GM23338 (cell line): ENCODE results near the gene PHLPP2. TPM values are rescaled to one million over a fixed set of nuclear protein-coding genes. Genes with fewer than 3 reads are reported as not detected.

ENCODE experiments used
- ATAC-seq: fragments of 200-7000 bp; cut with Tn5 transposase; 3 replicates; pipeline ENCODE4 v1.9.1; 2020
- DNase-seq: peaks from one replicate; pipeline ENCODE4 v3.0.0-alpha.2; 2015; ENCODE audit warnings: low spot score
- H2AFZ ChIP-seq: fragments of 200-600 bp; sonication (generic); 2 replicates; pipeline ENCODE4 v1.8.0; 2016; ENCODE audit warnings: antibody characterized with exemption, mild to moderate bottlenecking, moderate library complexity
- H3F3A ChIP-seq: fragments of 200-600 bp; sonication (generic); replicated peaks from 2 replicates; pipeline ENCODE4 v1.8.0; 2017; ENCODE audit warnings: antibody characterized with exemption, mixed run types, low read depth
- H3K27ac ChIP-seq: fragments of 200-600 bp; sonication (generic); 2 replicates; pipeline ENCODE4 v1.6.1; 2016; ENCODE audit warnings: low read depth
- H3K27me3 ChIP-seq: fragments of 200-600 bp; sonication (generic); 2 replicates; pipeline ENCODE4 v1.8.0; 2016; ENCODE audit warnings: mild to moderate bottlenecking, mixed run types, moderate library complexity; ENCODE audit not compliant: insufficient read depth
- H3K36me3 ChIP-seq: fragments of 200-600 bp; sonication (generic); 2 replicates; pipeline ENCODE4 v1.8.0; 2016; ENCODE audit warnings: mild to moderate bottlenecking; ENCODE audit not compliant: insufficient read depth
- H3K4me1 ChIP-seq: fragments of 200-600 bp; sonication (generic); 2 replicates; pipeline ENCODE4 v1.8.0; 2016; ENCODE audit warnings: mild to moderate bottlenecking, moderate library complexity; ENCODE audit not compliant: insufficient read depth
- H3K4me2 ChIP-seq: fragments of 200-600 bp; sonication (generic); 2 replicates; pipeline ENCODE4 v1.7.1; 2017; ENCODE audit warnings: mixed run types
- H3K4me3 ChIP-seq: fragments of 200-600 bp; sonication (generic); 2 replicates; pipeline ENCODE4 v1.6.1; 2016; ENCODE audit warnings: mixed run types
- H3K79me2 ChIP-seq: fragments of 200-600 bp; sonication (generic); replicated peaks from 2 replicates; pipeline ENCODE4 v1.8.0; 2017; ENCODE audit warnings: mild to moderate bottlenecking; ENCODE audit not compliant: insufficient read depth
- H3K9me2 ChIP-seq: fragments of 200-600 bp; sonication (generic); 2 replicates; pipeline ENCODE4 v1.8.0; 2017; ENCODE audit not compliant: insufficient read depth
- H4K20me1 ChIP-seq: fragments of 200-600 bp; sonication (generic); replicated peaks from 2 replicates; pipeline ENCODE4 v1.8.0; 2017; ENCODE audit warnings: mild to moderate bottlenecking; ENCODE audit not compliant: insufficient read depth
- H3K27ac Mint-ChIP-seq: 2 replicates; pipeline ENCODE4 v1.8.0; 2020; ENCODE audit warnings: inconsistent platforms, mild to moderate bottlenecking, moderate library complexity, mixed read lengths
- H3K27me3 Mint-ChIP-seq: 3 replicates; pipeline ENCODE4 v1.8.0; 2022; ENCODE audit warnings: low read depth, mild to moderate bottlenecking, moderate library complexity, mixed read lengths, inconsistent platforms; ENCODE audit not compliant: insufficient read depth, poor library complexity
- H3K36me3 Mint-ChIP-seq: 3 replicates; pipeline ENCODE4 v1.8.0; 2021; ENCODE audit warnings: low read depth, mild to moderate bottlenecking, inconsistent platforms, moderate library complexity, mixed read lengths
- H3K4me1 Mint-ChIP-seq: 3 replicates; pipeline ENCODE4 v1.8.0; 2020; ENCODE audit warnings: mild to moderate bottlenecking, inconsistent platforms, mixed read lengths
- H3K4me3 Mint-ChIP-seq: 3 replicates; pipeline ENCODE4 v1.8.0; 2021; ENCODE audit warnings: moderate library complexity, mild to moderate bottlenecking, inconsistent platforms, mixed read lengths
- H3K9me3 Mint-ChIP-seq: 3 replicates; pipeline ENCODE4 v1.8.0; 2020; ENCODE audit warnings: moderate library complexity, mild to moderate bottlenecking, inconsistent platforms, mixed read lengths
- CREB1 ChIP-seq: fragments of 250-450 bp; sonication (Bioruptor Pico); IDR thresholded peaks from 2 replicates; pipeline ENCODE4 v1.5.0; 2020; ENCODE audit warnings: low read depth, mild to moderate bottlenecking, moderate library complexity
- EZH2 ChIP-seq: fragments of 200-600 bp; sonication (generic); IDR thresholded peaks from one replicate; pipeline ENCODE4 v1.8.0; 2017; ENCODE audit warnings: antibody characterized with exemption, mild to moderate bottlenecking, low read depth; ENCODE audit not compliant: unreplicated experiment
- POLR2AphosphoS5 ChIP-seq: IDR thresholded peaks from 2 replicates; pipeline ENCODE4 v1.6.1; 2016; ENCODE audit warnings: antibody characterized with exemption, low read depth
- STAT1 ChIP-seq: IDR thresholded peaks from one replicate; pipeline ENCODE4 v1.6.1; 2016; ENCODE audit warnings: antibody characterized with exemption; ENCODE audit not compliant: unreplicated experiment
- ZNF114 ChIP-seq: fragments of 250-450 bp; sonication (Bioruptor Pico); IDR thresholded peaks from 2 replicates; pipeline ENCODE4 v1.5.0; 2020; ENCODE audit warnings: mild to moderate bottlenecking, moderate library complexity
- polyA plus RNA-seq: library from polyadenylated mRNA; unstranded; fragments of >200 nt; fragmentation: Nextera tagmentation; extraction: Ambion mirVana; gene quantifications from 2 replicates; pipeline ENCODE4 v1.2.1, GENCODE V29; 2016
- total RNA-seq: library from RNA; depleted of rRNA; stranded (reverse); fragments of >200 nt; shearing (Covaris generic); gene quantifications from 2 replicates; pipeline ENCODE4 v1.2.3, GENCODE V29; 2014
- TF ChIP-seq, protein P1 (sequence below), 2 experiments: fragments of 200-600 bp in 1 of 2; sonication (generic) in 1 of 2; conservative IDR thresholded peaks; 2 replicates each; pipeline versions ENCODE4 v1.5.1 to v1.6.1; 2016 to 2017; ENCODE audit warnings: antibody characterized with exemption in 2 of 2, low read depth in 2 of 2, mild to moderate bottlenecking in 2 of 2, moderate library complexity in 1 of 2
- TF ChIP-seq, protein P2 (sequence below): fragments of 250-450 bp; sonication (Bioruptor Pico); IDR thresholded peaks from 2 replicates; pipeline ENCODE4 v1.5.0; 2020; ENCODE audit warnings: mild to moderate bottlenecking, moderate library complexity
- TF ChIP-seq, protein P3 (sequence below): IDR thresholded peaks from 2 replicates; pipeline ENCODE4 v1.6.1; 2016; ENCODE audit warnings: antibody characterized with exemption

The PHLPP2 gene
- total and polyA plus RNA-seq, 2 experiments from 2014 or later = 4.2 to 20.5 TPM

DNA sequence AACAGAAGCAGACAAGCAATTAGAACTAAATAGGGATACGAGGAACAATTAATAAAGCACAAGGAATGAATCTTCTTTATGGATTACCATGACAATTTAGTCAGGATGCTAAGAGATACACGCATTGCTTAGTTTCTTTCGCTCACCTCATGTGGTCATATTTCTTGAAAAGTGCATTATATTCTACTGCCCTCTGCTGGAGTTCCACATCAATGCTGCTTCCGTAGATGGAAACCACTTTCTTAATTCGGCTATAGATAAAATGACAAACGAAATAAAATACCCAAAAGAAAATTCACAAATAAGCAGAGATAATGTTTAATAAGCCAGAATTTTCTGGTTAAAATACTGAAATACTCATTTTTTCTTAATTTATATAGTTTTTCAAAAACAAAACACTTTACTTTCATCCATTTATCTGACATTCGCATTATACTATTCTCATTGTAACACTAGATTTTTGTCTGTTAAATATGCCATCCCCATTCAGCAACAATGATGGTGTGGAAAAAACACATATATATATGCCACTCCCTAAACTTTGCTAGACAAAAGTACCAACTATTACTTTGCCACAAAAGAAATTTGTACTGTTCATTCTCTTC, 22.0 kb upstream of the PHLPP2 start:
- Mint-ChIP-seq H3K27ac (no peak overlapping the region), H3K4me3 (no peak overlapping the region), H3K4me1 (no peaks in the 10 kb centered on the region), H3K36me3 (peaks cover 48% of the 10 kb centered on the region), H3K27me3 (peaks cover 2% of the 10 kb centered on the region), H3K9me3 (no peaks in the 10 kb centered on the region)
- Histone ChIP-seq H3K9me2 (no peaks in the 10 kb centered on the region), H4K20me1 (no peaks in the 10 kb centered on the region; the same call in 1 of the 2 replicates), H3K36me3 (peaks cover 17% of the 10 kb centered on the region), H3K79me2 (no peaks in the 10 kb centered on the region), H3K27me3 (no peaks in the 10 kb centered on the region), H3K4me2 (no peak overlapping the region), H3K4me3 (no peak overlapping the region), H3K27ac (no peak overlapping the region), H2AFZ (no peak overlapping the region), H3F3A (peaks cover 9% of the 10 kb centered on the region), H3K4me1 (no peaks in the 10 kb centered on the region)
- TF ChIP-seq, protein P1, sequence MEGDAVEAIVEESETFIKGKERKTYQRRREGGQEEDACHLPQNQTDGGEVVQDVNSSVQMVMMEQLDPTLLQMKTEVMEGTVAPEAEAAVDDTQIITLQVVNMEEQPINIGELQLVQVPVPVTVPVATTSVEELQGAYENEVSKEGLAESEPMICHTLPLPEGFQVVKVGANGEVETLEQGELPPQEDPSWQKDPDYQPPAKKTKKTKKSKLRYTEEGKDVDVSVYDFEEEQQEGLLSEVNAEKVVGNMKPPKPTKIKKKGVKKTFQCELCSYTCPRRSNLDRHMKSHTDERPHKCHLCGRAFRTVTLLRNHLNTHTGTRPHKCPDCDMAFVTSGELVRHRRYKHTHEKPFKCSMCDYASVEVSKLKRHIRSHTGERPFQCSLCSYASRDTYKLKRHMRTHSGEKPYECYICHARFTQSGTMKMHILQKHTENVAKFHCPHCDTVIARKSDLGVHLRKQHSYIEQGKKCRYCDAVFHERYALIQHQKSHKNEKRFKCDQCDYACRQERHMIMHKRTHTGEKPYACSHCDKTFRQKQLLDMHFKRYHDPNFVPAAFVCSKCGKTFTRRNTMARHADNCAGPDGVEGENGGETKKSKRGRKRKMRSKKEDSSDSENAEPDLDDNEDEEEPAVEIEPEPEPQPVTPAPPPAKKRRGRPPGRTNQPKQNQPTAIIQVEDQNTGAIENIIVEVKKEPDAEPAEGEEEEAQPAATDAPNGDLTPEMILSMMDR (conservative IDR thresholded peaks at IDR 0.05; ENCODE audit: low read depth in 2 of 2) = peak; percentile 74 to 84
- no peak for TF ChIP-seq POLR2AphosphoS5
- TF ChIP-seq CREB1 (CRISPR knock-in tag) = no peak
- no peak for TF ChIP-seq ZNF114
- ATAC-seq (peak; percentile 34; the same call in 1 of the 3 replicates), DNase-seq (peak; percentile 72)

DNA sequence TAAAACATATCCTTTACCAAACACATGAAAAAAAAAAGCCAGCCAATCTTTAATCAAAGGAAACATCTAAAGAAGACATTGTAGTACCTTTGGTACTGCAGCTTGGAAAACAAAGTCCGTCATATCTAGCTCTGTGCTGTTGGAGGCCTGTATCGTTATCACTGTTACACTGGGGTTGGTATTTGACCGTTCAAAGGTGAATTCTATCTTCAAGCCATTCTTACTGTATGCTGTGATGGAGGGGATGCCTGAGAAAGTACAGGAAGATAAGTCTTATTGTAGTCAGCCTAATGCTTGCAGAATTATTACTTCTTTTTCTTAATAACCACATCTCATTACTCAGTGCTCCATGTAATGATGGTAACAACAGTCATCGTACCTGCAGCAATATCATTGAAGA, 14.4 kb upstream of the PHLPP2 start:
- no peak overlapping the region for H3K4me3 Mint-ChIP-seq
- Histone ChIP-seq H3F3A (0 out of 2 replicates have a peak, but pooled peaks cover 3% of the 10 kb centered on the region), H2AFZ (no peak overlapping the region), H3K27me3 (no peaks in the 10 kb centered on the region), H3K4me1 (no peaks in the 10 kb centered on the region), H3K4me3 (no peak overlapping the region), H3K9me2 (no peaks in the 10 kb centered on the region), H3K4me2 (no peak overlapping the region), H3K79me2 (no peaks in the 10 kb centered on the region), H4K20me1 (no peaks in the 10 kb centered on the region), H3K27ac (no peak overlapping the region), H3K36me3 (peaks cover 19% of the 10 kb centered on the region)
- H3K4me1 Mint-ChIP-seq = no peaks in the 10 kb centered on the region
- H3K9me3 Mint-ChIP-seq = no peaks in the 10 kb centered on the region
- no peak overlapping the region for H3K27ac Mint-ChIP-seq
- peaks cover 2% of the 10 kb centered on the region for H3K27me3 Mint-ChIP-seq
- DNase-seq (no peak), ATAC-seq (no peak)
- TF ChIP-seq, protein P2, sequence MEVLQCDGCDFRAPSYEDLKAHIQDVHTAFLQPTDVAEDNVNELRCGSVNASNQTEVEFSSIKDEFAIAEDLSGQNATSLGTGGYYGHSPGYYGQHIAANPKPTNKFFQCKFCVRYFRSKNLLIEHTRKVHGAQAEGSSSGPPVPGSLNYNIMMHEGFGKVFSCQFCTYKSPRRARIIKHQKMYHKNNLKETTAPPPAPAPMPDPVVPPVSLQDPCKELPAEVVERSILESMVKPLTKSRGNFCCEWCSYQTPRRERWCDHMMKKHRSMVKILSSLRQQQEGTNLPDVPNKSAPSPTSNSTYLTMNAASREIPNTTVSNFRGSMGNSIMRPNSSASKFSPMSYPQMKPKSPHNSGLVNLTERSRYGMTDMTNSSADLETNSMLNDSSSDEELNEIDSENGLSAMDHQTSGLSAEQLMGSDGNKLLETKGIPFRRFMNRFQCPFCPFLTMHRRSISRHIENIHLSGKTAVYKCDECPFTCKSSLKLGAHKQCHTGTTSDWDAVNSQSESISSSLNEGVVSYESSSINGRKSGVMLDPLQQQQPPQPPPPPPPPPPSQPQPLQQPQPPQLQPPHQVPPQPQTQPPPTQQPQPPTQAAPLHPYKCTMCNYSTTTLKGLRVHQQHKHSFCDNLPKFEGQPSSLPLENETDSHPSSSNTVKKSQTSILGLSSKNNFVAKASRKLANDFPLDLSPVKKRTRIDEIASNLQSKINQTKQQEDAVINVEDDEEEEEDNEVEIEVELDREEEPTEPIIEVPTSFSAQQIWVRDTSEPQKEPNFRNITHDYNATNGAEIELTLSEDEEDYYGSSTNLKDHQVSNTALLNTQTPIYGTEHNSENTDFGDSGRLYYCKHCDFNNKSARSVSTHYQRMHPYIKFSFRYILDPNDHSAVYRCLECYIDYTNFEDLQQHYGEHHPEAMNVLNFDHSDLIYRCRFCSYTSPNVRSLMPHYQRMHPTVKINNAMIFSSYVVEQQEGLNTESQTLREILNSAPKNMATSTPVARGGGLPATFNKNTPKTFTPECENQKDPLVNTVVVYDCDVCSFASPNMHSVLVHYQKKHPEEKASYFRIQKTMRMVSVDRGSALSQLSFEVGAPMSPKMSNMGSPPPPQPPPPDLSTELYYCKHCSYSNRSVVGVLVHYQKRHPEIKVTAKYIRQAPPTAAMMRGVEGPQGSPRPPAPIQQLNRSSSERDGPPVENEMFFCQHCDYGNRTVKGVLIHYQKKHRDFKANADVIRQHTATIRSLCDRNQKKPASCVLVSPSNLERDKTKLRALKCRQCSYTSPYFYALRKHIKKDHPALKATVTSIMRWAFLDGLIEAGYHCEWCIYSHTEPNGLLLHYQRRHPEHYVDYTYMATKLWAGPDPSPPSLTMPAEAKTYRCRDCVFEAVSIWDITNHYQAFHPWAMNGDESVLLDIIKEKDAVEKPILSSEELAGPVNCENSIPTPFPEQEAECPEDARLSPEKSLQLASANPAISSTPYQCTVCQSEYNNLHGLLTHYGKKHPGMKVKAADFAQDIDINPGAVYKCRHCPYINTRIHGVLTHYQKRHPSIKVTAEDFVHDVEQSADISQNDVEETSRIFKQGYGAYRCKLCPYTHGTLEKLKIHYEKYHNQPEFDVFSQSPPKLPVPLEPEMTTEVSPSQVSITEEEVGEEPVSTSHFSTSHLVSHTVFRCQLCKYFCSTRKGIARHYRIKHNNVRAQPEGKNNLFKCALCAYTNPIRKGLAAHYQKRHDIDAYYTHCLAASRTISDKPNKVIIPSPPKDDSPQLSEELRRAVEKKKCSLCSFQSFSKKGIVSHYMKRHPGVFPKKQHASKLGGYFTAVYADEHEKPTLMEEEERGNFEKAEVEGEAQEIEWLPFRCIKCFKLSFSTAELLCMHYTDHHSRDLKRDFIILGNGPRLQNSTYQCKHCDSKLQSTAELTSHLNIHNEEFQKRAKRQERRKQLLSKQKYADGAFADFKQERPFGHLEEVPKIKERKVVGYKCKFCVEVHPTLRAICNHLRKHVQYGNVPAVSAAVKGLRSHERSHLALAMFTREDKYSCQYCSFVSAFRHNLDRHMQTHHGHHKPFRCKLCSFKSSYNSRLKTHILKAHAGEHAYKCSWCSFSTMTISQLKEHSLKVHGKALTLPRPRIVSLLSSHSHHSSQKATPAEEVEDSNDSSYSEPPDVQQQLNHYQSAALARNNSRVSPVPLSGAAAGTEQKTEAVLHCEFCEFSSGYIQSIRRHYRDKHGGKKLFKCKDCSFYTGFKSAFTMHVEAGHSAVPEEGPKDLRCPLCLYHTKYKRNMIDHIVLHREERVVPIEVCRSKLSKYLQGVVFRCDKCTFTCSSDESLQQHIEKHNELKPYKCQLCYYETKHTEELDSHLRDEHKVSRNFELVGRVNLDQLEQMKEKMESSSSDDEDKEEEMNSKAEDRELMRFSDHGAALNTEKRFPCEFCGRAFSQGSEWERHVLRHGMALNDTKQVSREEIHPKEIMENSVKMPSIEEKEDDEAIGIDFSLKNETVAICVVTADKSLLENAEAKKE (CRISPR knock-in tag) = no peak
- TF ChIP-seq, protein P1 (conservative IDR thresholded peaks at IDR 0.05; ENCODE audit: low read depth in 2 of 2) = no peak
- TF ChIP-seq CREB1 (CRISPR knock-in tag) (no peak), STAT1 (no peak), ZNF114 (no peak), EZH2 (no peak)
- TF ChIP-seq, protein P3, sequence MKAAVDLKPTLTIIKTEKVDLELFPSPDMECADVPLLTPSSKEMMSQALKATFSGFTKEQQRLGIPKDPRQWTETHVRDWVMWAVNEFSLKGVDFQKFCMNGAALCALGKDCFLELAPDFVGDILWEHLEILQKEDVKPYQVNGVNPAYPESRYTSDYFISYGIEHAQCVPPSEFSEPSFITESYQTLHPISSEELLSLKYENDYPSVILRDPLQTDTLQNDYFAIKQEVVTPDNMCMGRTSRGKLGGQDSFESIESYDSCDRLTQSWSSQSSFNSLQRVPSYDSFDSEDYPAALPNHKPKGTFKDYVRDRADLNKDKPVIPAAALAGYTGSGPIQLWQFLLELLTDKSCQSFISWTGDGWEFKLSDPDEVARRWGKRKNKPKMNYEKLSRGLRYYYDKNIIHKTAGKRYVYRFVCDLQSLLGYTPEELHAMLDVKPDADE = no peak
- peaks cover 47% of the 10 kb centered on the region for H3K36me3 Mint-ChIP-seq
